Keratinocyte (primary cell): Measurements from ENCODE around the gene GPALPP1. TPM values are rescaled to one million over a fixed set of nuclear protein-coding genes. Genes with fewer than 3 reads are reported as not detected.

Source experiments
- DNase-seq: peaks from one replicate; pipeline ENCODE4 v3.0.0-alpha.2; 2011; ENCODE audit warnings: low read depth, missing footprints, low spot score
- FAIRE-seq: peaks from 2 replicates; lab custom pipeline; 2011; peaks lifted over from hg19 to GRCh38; lab: Jason Lieb, UNC
- H2AFZ ChIP-seq: 2 replicates; pipeline ENCODE4 v1.6.0; 2012; ENCODE audit warnings: low read length, control low read depth, inconsistent platforms; ENCODE audit not compliant: control insufficient read depth
- H3K27ac ChIP-seq: 2 replicates; pipeline ENCODE4 v1.5.1; 2011; ENCODE audit warnings: low read length; ENCODE audit not compliant: control insufficient read depth, insufficient read depth
- H3K27me3 ChIP-seq: 3 replicates; pipeline ENCODE4 v1.6.0; 2011; ENCODE audit warnings: low read length; ENCODE audit not compliant: control insufficient read depth, insufficient read depth; ENCODE audit errors: extremely low read depth
- H3K36me3 ChIP-seq, 2 experiments: 2 replicates in 1 of 2; 3 replicates in 1 of 2; pipeline ENCODE4 v1.5.1; 2011; ENCODE audit warnings: low read length in 2 of 2, mild to moderate bottlenecking in 1 of 2; ENCODE audit not compliant: control insufficient read depth in 2 of 2, insufficient read depth in 2 of 2; ENCODE audit errors: extremely low read depth in 1 of 2
- H3K4me1 ChIP-seq: 3 replicates; pipeline ENCODE4 v1.5.1; 2011; ENCODE audit warnings: low read length; ENCODE audit not compliant: control insufficient read depth, insufficient read depth; ENCODE audit errors: extremely low read depth
- H3K4me2 ChIP-seq: 3 replicates; pipeline ENCODE4 v1.6.0; 2011; ENCODE audit warnings: low read depth, low read length; ENCODE audit not compliant: control insufficient read depth, insufficient read depth; ENCODE audit errors: extremely low read depth
- H3K4me3 ChIP-seq, 3 experiments: fragments of 200-600 bp in 1 of 3; sonication (generic) in 1 of 3; 2 replicates in 2 of 3; 3 replicates in 1 of 3; pipeline ENCODE4 v1.5.1; 2011 to 2016; ENCODE audit warnings: low read length in 3 of 3, mild to moderate bottlenecking in 3 of 3, control low read depth in 2 of 3, inconsistent platforms in 1 of 3, low read depth in 1 of 3, mixed read lengths in 1 of 3, mixed run types in 1 of 3, moderate library complexity in 1 of 3; ENCODE audit not compliant: control insufficient read depth in 2 of 3, insufficient read depth in 2 of 3; ENCODE audit errors: extremely low read depth in 1 of 3
- H3K79me2 ChIP-seq: 2 replicates; pipeline ENCODE4 v1.6.0; 2012; ENCODE audit warnings: low read length; ENCODE audit not compliant: control insufficient read depth, insufficient read depth
- H3K9ac ChIP-seq: 3 replicates; pipeline ENCODE4 v1.6.0; 2011; ENCODE audit warnings: low read length; ENCODE audit not compliant: control insufficient read depth, insufficient read depth; ENCODE audit errors: extremely low read depth
- H3K9me1 ChIP-seq: 3 replicates; pipeline ENCODE4 v1.6.0; 2011; ENCODE audit warnings: low read length; ENCODE audit not compliant: control insufficient read depth, insufficient read depth; ENCODE audit errors: extremely low read depth
- H3K9me3 ChIP-seq: 2 replicates; pipeline ENCODE4 v1.5.1; 2012; ENCODE audit warnings: low read depth, low read length; ENCODE audit not compliant: control insufficient read depth
- H4K20me1 ChIP-seq: 3 replicates; pipeline ENCODE4 v1.6.0; 2011; ENCODE audit warnings: low read length; ENCODE audit not compliant: control insufficient read depth, insufficient read depth; ENCODE audit errors: extremely low read depth
- CTCF ChIP-seq, 3 experiments: IDR thresholded peaks in 1 of 3; conservative IDR thresholded peaks in 1 of 3; optimal IDR thresholded peaks in 1 of 3; 2 replicates in 2 of 3; 3 replicates in 1 of 3; pipeline versions ENCODE3 to v1.5.1; 2011; ENCODE audit warnings: low read length in 3 of 3, mild to moderate bottlenecking in 3 of 3, moderate library complexity in 2 of 3, control low read depth in 1 of 3, inconsistent platforms in 1 of 3; ENCODE audit not compliant: insufficient read depth in 2 of 3; ENCODE audit errors: extremely low read depth in 1 of 3
- EZH2 ChIP-seq: IDR thresholded peaks from one replicate; pipeline ENCODE4 v1.6.1; 2012; ENCODE audit warnings: inconsistent platforms, mild to moderate bottlenecking, low read length, moderate library complexity
- dilution Hi-C: fragments of 300-500 bp; cut with MboI; formaldehyde crosslinking; loops from one replicate; pipeline ENCODE4 v1.7.0; 2020; ENCODE audit warnings: low sequenced_read_pairs; ENCODE audit not compliant: extremely low pct_ligation_motif_present
- polyA plus RNA-seq, 5 experiments: library from polyadenylated mRNA; depleted of rRNA in 3 of 5; stranded (reverse) in 3 of 5; stranded (forward) in 1 of 5; unstranded in 1 of 5; fragments of >200 nt; gene quantifications; 1 replicate in 1 of 5; 2 replicates in 3 of 5; 3 replicates in 1 of 5; pipeline versions ENCODE4 v1.2.1 to v1.2.3, GENCODE V29; 2011 to 2012; ENCODE audit warnings: missing spikeins in 2 of 5, low read depth in 1 of 5, low replicate concordance in 1 of 5

GPALPP1 gene
- polyA plus RNA-seq, 1 donor (not counting 4 experiments of a cell fraction or from before 2014, with no cell fraction given) = 17.7 TPM

DNA sequence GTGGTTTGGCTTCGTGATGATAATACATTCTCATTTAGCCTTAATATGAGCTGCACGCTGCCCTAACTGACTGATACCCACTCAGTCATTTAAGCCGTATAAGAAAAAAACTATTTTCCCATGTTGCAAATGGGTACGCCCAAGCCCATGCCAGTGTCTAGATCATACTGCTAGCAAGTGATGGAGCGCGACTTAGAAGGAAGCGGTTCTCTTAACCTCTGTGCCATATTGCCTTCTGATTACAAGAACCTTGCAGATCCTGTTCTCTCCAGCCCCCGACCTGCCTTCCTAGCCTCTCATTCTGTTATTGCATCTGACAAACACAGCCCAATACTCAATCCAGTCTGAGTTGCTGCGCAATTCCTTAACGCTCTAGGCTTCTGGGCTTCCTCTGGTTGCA, 603 bp downstream of the GPALPP1 start:
- Histone ChIP-seq H2AFZ (peak overlapping the region; percentile 79), H4K20me1 (no peaks in the 10 kb centered on the region), H3K27me3 (no peaks in the 10 kb centered on the region), H3K9me1 (peaks cover 2% of the 10 kb centered on the region), H3K79me2 (peaks cover 91% of the 10 kb centered on the region), H3K36me3 (peaks cover 0 to 2% of the 10 kb centered on the region in 2 experiments), H3K27ac (peak overlapping the region; percentile 89), H3K9me3 (no peaks in the 10 kb centered on the region), H3K4me1 (peaks cover 22% of the 10 kb centered on the region), H3K4me3 (peak overlapping the region; percentile 89 to 100 (median 96)), H3K9ac (peak overlapping the region; percentile 97), H3K4me2 (peak overlapping the region; percentile 84)
- TF ChIP-seq CTCF (optimal IDR thresholded peaks at IDR 0.05 in 1 of 3, IDR thresholded peaks at IDR 0.05 in 1 of 3, conservative IDR thresholded peaks at IDR 0.05 in 1 of 3; ENCODE audit: extremely low read depth in 1 of 3, insufficient read depth in 2 of 3, low read length in 3 of 3) (no peak), EZH2 (no peak)
- DNase-seq (no peak), FAIRE-seq (no peak)
- dilution Hi-C loops = no loop called here

GRCh38 chr13:45003417-45003816, 14.1 kb downstream of the GPALPP1 start:
- DNase-seq (no peak), FAIRE-seq (no peak)
- H2AFZ ChIP-seq = no peak overlapping the region
- H3K79me2 ChIP-seq = no peaks in the 10 kb centered on the region
- no peaks in the 10 kb centered on the region for H3K9me3 ChIP-seq
- H3K27ac ChIP-seq = no peak overlapping the region
- no peaks in the 10 kb centered on the region for H3K27me3 ChIP-seq
- H3K4me2 ChIP-seq = no peak overlapping the region
- dilution Hi-C loops = no loop called here
- H3K9me1 ChIP-seq = no peaks in the 10 kb centered on the region
- TF ChIP-seq EZH2 = no peak
- H3K4me3 ChIP-seq = no peak overlapping the region
- H4K20me1 ChIP-seq = no peaks in the 10 kb centered on the region
- H3K4me1 ChIP-seq = no peaks in the 10 kb centered on the region
- no peak overlapping the region for H3K9ac ChIP-seq
- H3K36me3 ChIP-seq = peaks cover 8 to 10% of the 10 kb centered on the region in 2 experiments

GRCh38 chr13:45004096-45004495, 14.8 kb downstream of the GPALPP1 start:
- Histone ChIP-seq H3K4me3 (no peak overlapping the region), H3K9me3 (no peaks in the 10 kb centered on the region), H3K9ac (no peak overlapping the region), H3K27ac (no peak overlapping the region), H3K4me2 (no peak overlapping the region), H4K20me1 (no peaks in the 10 kb centered on the region), H3K36me3 (peaks cover 10 to 11% of the 10 kb centered on the region in 2 experiments), H3K79me2 (no peaks in the 10 kb centered on the region), H3K4me1 (no peaks in the 10 kb centered on the region), H2AFZ (no peak overlapping the region), H3K27me3 (no peaks in the 10 kb centered on the region), H3K9me1 (no peaks in the 10 kb centered on the region)
- DNase-seq = no peak
- dilution Hi-C loops = no loop called here
- no peak for FAIRE-seq
- TF ChIP-seq CTCF (optimal IDR thresholded peaks at IDR 0.05 in 1 of 3, IDR thresholded peaks at IDR 0.05 in 1 of 3, conservative IDR thresholded peaks at IDR 0.05 in 1 of 3; ENCODE audit: extremely low read depth in 1 of 3, insufficient read depth in 2 of 3, low read length in 3 of 3) = no peak
- no peak for TF ChIP-seq EZH2
